Urothelium cell line (cell line): ENCODE results near the gene APIP.

Experiments
- DNase-seq: peaks from one replicate; pipeline ENCODE4 v3.0.0; 2011; ENCODE audit warnings: low spot score, mixed read lengths
- FAIRE-seq: peaks from 2 replicates; lab custom pipeline; 2011; peaks lifted over from hg19 to GRCh38; lab: Jason Lieb, UNC

The APIP gene

GRCh38 chr11:34890812-34891211, 25.4 kb downstream of the APIP start:
- FAIRE-seq, result no peak
- peak; percentile 6 for DNase-seq

- no peak for FAIRE-seq
- DNase-seq, result no peak
Measured at GRCh38 chr11:34890089-34890488, 26.1 kb downstream of the APIP start.

GRCh38 chr11:34887260-34887659, 28.9 kb downstream of the APIP start:
- FAIRE-seq (no peak), DNase-seq (no peak)

- FAIRE-seq (no peak), DNase-seq (no peak)
Measured at GRCh38 chr11:34886609-34887008, 29.6 kb downstream of the APIP start.

- no peak for DNase-seq
- FAIRE-seq, result no peak
Measured at GRCh38 chr11:34881900-34882299, 34.3 kb downstream of the APIP start.

- DNase-seq, result no peak
Measured at GRCh38 chr11:34877375-34877975, 38.7 kb downstream of the APIP start.

GRCh38 chr11:34874202-34874601, 42.0 kb downstream of the APIP start:
- DNase-seq, result no peak
- no peak for FAIRE-seq

More at GRCh38 chr11:34877375-34877975, 38.7 kb downstream of the APIP start:
- no peak for FAIRE-seq

- FAIRE-seq, result no peak
- no peak for DNase-seq
Measured at GRCh38 chr11:34870548-34871196, 45.5 kb downstream of the APIP start.

GRCh38 chr11:34869425-34869824, 46.8 kb downstream of the APIP start:
- FAIRE-seq (no peak), DNase-seq (no peak)

- no peak for FAIRE-seq
- DNase-seq, result no peak
Measured at GRCh38 chr11:34866375-34866774, 49.8 kb downstream of the APIP start.

GRCh38 chr11:34865261-34865660, 50.9 kb downstream of the APIP start:
- no peak for FAIRE-seq
- no peak for DNase-seq

- no peak for FAIRE-seq
- DNase-seq, result no peak
Measured at GRCh38 chr11:34864424-34864823, 51.8 kb downstream of the APIP start.

GRCh38 chr11:34863048-34863447, 53.1 kb downstream of the APIP start:
- FAIRE-seq, result no peak

GRCh38 chr11:34860518-34860917, 55.7 kb downstream of the APIP start:
- FAIRE-seq (peak; percentile 59), DNase-seq (no peak)

More at GRCh38 chr11:34863048-34863447, 53.1 kb downstream of the APIP start:
- DNase-seq, result no peak

- FAIRE-seq (no peak), DNase-seq (no peak)
Measured at GRCh38 chr11:34860034-34860433, 56.1 kb downstream of the APIP start.

GRCh38 chr11:34859496-34859895, 56.7 kb downstream of the APIP start:
- no peak for FAIRE-seq

GRCh38 chr11:34857463-34857862, 58.7 kb downstream of the APIP start:
- DNase-seq, result no peak
- no peak for FAIRE-seq

More at GRCh38 chr11:34859496-34859895, 56.7 kb downstream of the APIP start:
- no peak for DNase-seq

- no peak for DNase-seq
Measured at GRCh38 chr11:34856251-34856650, 59.9 kb downstream of the APIP start.

GRCh38 chr11:34855754-34856095, 60.5 kb downstream of the APIP start:
- no peak for DNase-seq
- FAIRE-seq, result no peak

More at GRCh38 chr11:34856251-34856650, 59.9 kb downstream of the APIP start:
- FAIRE-seq, result no peak

- DNase-seq, result no peak
- FAIRE-seq, result no peak
Measured at GRCh38 chr11:34855021-34855753, 61.0 kb downstream of the APIP start.

- no peak for FAIRE-seq
- no peak for DNase-seq
Measured at GRCh38 chr11:34851916-34852315, 64.3 kb downstream of the APIP start.

- FAIRE-seq (no peak), DNase-seq (no peak)
Measured at GRCh38 chr11:34850334-34850733, 65.8 kb downstream of the APIP start.
